Left ventricle myocardium superior (tissue), 1 donor: ENCODE results near the gene LRP6. TPM values are rescaled to one million over a fixed set of nuclear protein-coding genes. Genes with fewer than 3 reads are reported as not detected.
A peak's percentile ranks its signal among the peaks of the same experiment; 100 is the strongest.

Source experiments
- ATAC-seq: fragments of 200-7000 bp; cut with Tn5 transposase; one replicate; pipeline ENCODE4 v1.9.1; 2020; ENCODE audit warnings: mild to moderate bottlenecking, moderate library complexity
- DNase-seq: peaks from one replicate; pipeline ENCODE4 v3.0.0-alpha.2; 2020
- intact Hi-C: fragments of 100-400 bp; cut with micrococcal nuclease; formaldehyde crosslinking; loops from one replicate; pipeline ENCODE4 v1.11.0; 2022
- total RNA-seq: library from RNA; stranded (reverse); fragmentation: NEBNext Ultra II Directional; extraction: Animal tissue kit (Norgen Biotek cat#: 25700); gene quantifications from one replicate; pipeline ENCODE4 v1.2.1, GENCODE V29; 2021
- donor health status: DM: no; HTN: yes; CAD: no; lungs with severe emphysema.

LRP6 gene
- total RNA-seq, 1 donor from 2014 or later = 27.3 TPM

DNA sequence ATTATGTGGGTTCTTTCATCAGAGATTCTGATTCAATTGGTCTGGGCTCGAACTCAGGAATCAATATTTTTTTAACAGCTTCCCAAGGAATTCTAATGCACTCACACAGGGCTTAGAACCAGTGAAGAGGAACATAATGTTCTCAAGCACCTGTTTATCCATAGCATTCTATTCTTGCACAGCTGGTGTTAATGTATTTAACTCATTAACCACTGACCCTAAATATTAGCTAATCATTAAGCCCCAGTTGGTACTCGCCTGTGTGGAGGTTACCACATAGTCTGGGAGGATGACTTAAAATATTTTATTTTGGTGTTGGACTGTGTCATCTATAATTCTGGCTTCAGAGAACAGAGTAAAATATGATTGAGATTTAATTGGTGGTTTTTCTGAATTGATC lies 45.3 kb downstream of the LRP6 start:
- ATAC-seq = no peak
- intact Hi-C loops = no loop called here
- no peak for DNase-seq

- DNase-seq = no peak
- intact Hi-C loops = no loop called here
- ATAC-seq = no peak
These were observed 47.2 kb downstream of the LRP6 start for GRCh38 chr12:12219664-12220063.

DNA sequence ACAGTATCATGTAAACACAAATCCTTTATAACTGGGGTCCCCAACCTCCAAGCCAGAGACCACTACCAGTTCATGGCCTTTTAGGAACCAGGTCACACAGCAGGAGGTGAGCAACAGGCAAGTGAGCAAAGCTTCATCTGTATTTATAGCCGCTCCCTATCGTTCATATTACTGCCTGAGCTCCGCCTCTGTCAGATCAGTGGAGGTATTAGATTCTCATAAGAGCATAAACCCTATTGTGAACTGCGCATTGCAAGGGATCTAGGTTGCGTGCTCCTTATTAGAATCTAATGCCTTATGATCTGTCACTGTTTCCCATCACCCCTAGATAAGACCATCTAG lies 49.9 kb downstream of the LRP6 start:
- ATAC-seq = no peak
- intact Hi-C loops = no loop called here

GRCh38 chr12:12216349-12217017 lies 50.4 kb downstream of the LRP6 start:
- intact Hi-C loops = no loop called here
- DNase-seq (no peak), ATAC-seq (no peak)

More for the DNA sequence above, 49.9 kb downstream of the LRP6 start:
- no peak for DNase-seq

- ATAC-seq (no peak), DNase-seq (no peak)
- intact Hi-C loops = no loop called here
These were observed 52.2 kb downstream of the LRP6 start for GRCh38 chr12:12214635-12215131.

GRCh38 chr12:12214201-12214600 lies 52.6 kb downstream of the LRP6 start:
- ATAC-seq (no peak), DNase-seq (no peak)
- intact Hi-C loops = no loop called here

- DNase-seq (no peak), ATAC-seq (no peak)
- intact Hi-C loops = no loop called here
These were observed 54.1 kb downstream of the LRP6 start for GRCh38 chr12:12212769-12213168.

DNA sequence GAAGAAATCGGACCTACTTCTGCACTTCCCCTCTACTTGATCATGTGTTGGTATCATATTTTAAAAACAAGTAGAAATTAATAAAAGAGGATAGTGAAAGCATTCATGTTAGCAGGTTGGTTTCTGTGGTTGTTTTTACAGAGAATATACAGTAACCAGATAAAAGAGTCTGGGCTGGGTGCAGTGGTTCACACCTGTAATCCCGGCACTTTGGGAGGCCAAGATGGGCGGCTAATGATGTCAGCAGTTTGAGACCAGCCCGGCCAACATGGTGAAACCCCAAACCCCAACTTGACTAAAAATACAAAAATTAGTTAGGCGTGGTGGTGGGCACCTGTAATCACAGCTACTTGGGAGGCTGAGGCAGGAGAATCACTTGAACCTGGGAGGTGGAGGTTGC lies 55.9 kb downstream of the LRP6 start:
- DNase-seq (no peak), ATAC-seq (no peak)
- intact Hi-C loops = no loop called here

- ATAC-seq (no peak), DNase-seq (no peak)
- intact Hi-C loops = no loop called here
These were observed 56.4 kb downstream of the LRP6 start for GRCh38 chr12:12210416-12210815.

DNA sequence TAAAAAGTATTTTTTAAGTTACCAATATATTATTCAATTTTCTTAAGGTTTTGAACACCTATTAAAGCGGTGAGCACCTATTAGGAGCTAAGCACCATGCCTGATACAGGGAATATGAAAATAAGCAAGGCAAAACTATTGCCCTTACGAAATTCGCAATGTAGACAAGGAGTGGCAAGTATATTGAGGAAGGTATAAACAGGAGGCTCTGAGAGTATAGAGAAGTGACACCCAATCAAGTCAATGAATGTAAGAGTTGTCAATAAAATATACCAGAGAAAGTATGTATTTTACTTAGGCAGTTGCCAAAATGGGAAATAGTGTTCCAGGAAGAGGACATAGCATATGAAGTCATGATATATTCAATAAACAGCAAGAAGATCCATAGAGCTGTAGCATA lies 57.2 kb downstream of the LRP6 start:
- no peak for DNase-seq
- intact Hi-C loops = no loop called here
- no peak for ATAC-seq

DNA sequence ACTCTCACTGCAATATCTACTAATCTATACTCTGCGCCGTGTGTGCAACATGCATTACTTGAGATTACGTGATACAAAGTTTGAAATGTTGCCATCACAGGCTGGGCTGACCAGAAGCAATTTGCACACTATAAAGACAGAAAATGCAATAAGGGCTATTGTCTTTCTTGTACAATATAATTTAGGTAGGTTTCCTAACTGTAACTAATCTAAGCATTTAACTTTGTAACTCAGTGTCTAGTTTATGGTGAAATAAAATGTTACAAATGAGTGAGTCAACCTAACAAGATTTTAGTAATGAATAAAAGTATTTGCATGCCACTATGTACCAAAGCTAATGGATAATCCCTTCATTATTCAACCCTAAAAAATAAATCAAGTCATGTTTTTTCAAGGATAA lies 57.8 kb downstream of the LRP6 start:
- no peak for DNase-seq
- intact Hi-C loops = no loop called here
- ATAC-seq = no peak

GRCh38 chr12:12207746-12208145 lies 59.1 kb downstream of the LRP6 start:
- intact Hi-C loops = no loop called here
- ATAC-seq (no peak), DNase-seq (no peak)

GRCh38 chr12:12206776-12207388 lies 60.0 kb downstream of the LRP6 start:
- intact Hi-C loops = no loop called here
- ATAC-seq = no peak
- no peak for DNase-seq

GRCh38 chr12:12202747-12203146 lies 64.1 kb downstream of the LRP6 start:
- DNase-seq (no peak), ATAC-seq (peak; percentile 10)
- intact Hi-C loops = no loop called here

GRCh38 chr12:12202105-12202504 lies 64.7 kb downstream of the LRP6 start:
- intact Hi-C loops = no loop called here
- DNase-seq (no peak), ATAC-seq (peak; percentile 36)

DNA sequence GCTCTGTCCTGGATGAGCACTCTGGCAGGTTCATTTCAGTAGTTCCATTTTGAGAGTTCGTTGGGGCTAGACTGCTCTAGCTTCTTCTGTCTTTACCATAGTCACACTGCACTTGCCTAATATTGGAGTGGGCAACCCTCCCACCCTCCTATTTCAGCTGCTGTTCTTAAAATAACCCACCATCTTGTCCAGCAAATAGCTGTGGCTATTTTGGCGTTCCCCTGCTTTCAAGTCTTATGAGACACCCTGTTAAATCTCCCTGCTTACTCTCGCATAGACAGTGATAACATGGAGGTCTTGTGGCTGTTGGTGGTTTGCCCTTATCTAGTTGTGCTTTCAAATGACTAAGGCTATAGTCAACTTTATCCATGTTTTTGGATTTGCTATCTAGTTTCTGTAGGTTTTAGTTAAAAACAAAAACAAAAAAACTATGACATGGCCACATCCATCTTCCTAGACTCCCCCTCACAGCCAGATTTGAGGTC lies 65.5 kb downstream of the LRP6 start:
- ATAC-seq = peak; percentile 94
- DNase-seq = no peak
- intact Hi-C loops = no loop called here

- ATAC-seq = no peak
- intact Hi-C loops = no loop called here
- DNase-seq = no peak
These were observed 66.5 kb downstream of the LRP6 start for GRCh38 chr12:12200363-12200762.

GRCh38 chr12:12198124-12198523 lies 68.7 kb downstream of the LRP6 start:
- intact Hi-C loops = no loop called here
- DNase-seq = no peak
- no peak for ATAC-seq

GRCh38 chr12:12197128-12197527 lies 69.7 kb downstream of the LRP6 start:
- DNase-seq (no peak), ATAC-seq (no peak)
- intact Hi-C loops = no loop called here

- intact Hi-C loops = no loop called here
- no peak for ATAC-seq
- no peak for DNase-seq
These were observed 71.3 kb downstream of the LRP6 start for GRCh38 chr12:12195516-12195915.

DNA sequence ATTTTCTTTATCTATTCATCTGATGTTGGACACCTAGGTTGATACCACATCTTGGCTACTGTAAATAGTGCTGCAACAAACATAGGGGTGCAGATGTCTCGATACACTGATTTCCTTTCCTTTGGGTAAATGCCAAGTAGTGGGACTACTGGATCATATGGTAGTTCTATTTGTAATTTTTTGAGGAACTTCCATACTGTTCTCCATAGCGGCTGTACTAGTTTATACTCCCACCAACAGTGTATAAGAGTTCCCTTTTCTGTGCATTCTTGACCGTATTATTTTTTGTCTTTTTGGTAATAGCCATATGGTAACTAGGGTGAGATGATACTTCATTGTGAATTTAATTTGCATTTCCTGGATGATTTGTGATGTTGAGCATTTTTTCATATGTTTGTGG lies 71.8 kb downstream of the LRP6 start:
- intact Hi-C loops = no loop called here
- DNase-seq (no peak), ATAC-seq (no peak)
